Astrocyte of the spinal cord (primary cell): ENCODE measurements around the gene FUBP3.
A peak's percentile ranks its signal among the peaks of the same experiment; 100 is the strongest.

Experiments
- DNase-seq: peaks from one replicate; pipeline ENCODE4 v3.0.0; 2011; ENCODE audit warnings: low read depth, low spot score
- H3K4me3 ChIP-seq: 2 replicates; pipeline ENCODE4 v1.5.1; 2011; ENCODE audit warnings: low read depth, mild to moderate bottlenecking, low read length, moderate library complexity
- in situ Hi-C: cut with HindIII; loops from 2 replicates; pipeline ENCODE4 v1.10.0; 2017; ENCODE audit warnings: low sequenced_read_pairs
- TF ChIP-seq, protein P1 (sequence below): IDR thresholded peaks from 2 replicates; pipeline ENCODE4 v1.5.1; 2012; ENCODE audit warnings: low read depth, mild to moderate bottlenecking, low read length, inconsistent platforms

FUBP3 gene

GRCh38 chr9:130601100-130601499, 21.7 kb downstream of the FUBP3 start:
- in situ Hi-C loops: no loop called here
- DNase-seq: no peak
- no peak overlapping the region for H3K4me3 ChIP-seq
- TF ChIP-seq, protein P1, sequence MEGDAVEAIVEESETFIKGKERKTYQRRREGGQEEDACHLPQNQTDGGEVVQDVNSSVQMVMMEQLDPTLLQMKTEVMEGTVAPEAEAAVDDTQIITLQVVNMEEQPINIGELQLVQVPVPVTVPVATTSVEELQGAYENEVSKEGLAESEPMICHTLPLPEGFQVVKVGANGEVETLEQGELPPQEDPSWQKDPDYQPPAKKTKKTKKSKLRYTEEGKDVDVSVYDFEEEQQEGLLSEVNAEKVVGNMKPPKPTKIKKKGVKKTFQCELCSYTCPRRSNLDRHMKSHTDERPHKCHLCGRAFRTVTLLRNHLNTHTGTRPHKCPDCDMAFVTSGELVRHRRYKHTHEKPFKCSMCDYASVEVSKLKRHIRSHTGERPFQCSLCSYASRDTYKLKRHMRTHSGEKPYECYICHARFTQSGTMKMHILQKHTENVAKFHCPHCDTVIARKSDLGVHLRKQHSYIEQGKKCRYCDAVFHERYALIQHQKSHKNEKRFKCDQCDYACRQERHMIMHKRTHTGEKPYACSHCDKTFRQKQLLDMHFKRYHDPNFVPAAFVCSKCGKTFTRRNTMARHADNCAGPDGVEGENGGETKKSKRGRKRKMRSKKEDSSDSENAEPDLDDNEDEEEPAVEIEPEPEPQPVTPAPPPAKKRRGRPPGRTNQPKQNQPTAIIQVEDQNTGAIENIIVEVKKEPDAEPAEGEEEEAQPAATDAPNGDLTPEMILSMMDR: no peak

DNA sequence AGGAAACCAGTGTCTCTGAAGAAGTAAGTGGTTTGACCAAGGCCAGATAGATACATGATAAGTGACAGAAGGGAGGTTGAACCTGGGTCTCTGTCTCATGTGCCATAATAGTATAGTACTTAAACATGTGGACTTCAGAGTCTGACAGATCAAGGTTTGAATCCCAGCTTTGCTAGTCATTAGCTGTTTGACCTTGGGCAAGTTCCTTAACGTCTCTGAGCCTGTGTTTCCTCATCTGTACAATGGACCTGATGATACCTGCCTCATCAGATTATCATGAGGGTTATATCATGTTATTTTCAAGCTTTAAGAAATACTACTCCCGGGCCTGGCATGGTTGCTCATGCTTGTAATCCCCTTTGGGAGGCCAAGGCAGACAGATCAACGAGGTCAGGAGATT, 24.9 kb downstream of the FUBP3 start:
- no peak overlapping the region for H3K4me3 ChIP-seq
- DNase-seq: no peak
- in situ Hi-C loops: no loop called here
- TF ChIP-seq, protein P1: no peak

GRCh38 chr9:130606887-130607600, 27.7 kb downstream of the FUBP3 start:
- no peak overlapping the region for H3K4me3 ChIP-seq
- TF ChIP-seq, protein P1: no peak
- in situ Hi-C loops: no loop called here
- no peak for DNase-seq

- TF ChIP-seq, protein P1: no peak
- no peak overlapping the region for H3K4me3 ChIP-seq
- DNase-seq: peak; percentile 6
- in situ Hi-C loops: no loop called here
These were observed 28.5 kb downstream of the FUBP3 start for GRCh38 chr9:130607640-130608420.

GRCh38 chr9:130608554-130609134, 29.3 kb downstream of the FUBP3 start:
- TF ChIP-seq, protein P1: no peak
- in situ Hi-C loops: no loop called here
- DNase-seq: no peak
- no peak overlapping the region for H3K4me3 ChIP-seq

- no peak for DNase-seq
- H3K4me3 ChIP-seq: no peak overlapping the region
- TF ChIP-seq, protein P1: no peak
- in situ Hi-C loops: no loop called here
These were observed 29.8 kb downstream of the FUBP3 start for GRCh38 chr9:130609163-130609562.
